Measurements from ENCODE around the gene CD40LG. TPM values are rescaled to one million over a fixed set of nuclear protein-coding genes. Genes with fewer than 3 reads are reported as not detected.

The CD40LG gene
- not detected in 2 replicates for polyA plus RNA-seq (2014; cell fraction: cytosol; rRNA removed)
- polyA plus RNA-seq (2014; cell fraction: nucleus; rRNA removed), result not detected in 2 replicates

DNA sequence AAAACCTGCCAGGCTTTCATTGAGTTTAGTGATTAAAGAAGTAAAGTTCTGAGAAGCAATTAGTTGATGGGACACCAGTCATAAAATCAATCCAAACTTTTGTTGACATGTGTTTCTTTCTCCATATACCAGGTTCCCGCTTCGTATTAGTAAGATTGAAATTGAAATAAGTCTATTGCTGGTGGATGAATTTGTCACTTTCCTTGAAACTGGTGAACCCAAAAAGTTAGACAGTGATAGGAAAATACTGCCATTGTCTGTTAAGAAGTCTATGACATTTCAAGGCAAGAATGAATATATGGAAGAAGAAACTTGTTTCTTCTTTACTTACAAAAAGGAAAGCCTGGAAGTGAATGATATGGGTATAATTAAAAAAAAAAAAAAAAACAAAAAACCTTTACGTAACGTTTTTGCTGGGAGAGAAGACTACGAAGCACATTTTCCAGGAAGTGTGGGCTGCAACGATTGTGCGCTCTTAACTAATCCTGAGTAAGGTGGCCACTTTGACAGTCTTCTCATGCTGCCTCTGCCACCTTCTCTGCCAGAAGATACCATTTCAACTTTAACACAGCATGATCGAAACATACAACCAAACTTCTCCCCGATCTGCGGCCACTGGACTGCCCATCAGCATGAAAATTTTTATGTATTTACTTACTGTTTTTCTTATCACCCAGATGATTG is at the start of gene CD40LG:
CD40LG (plus strand) TSS at position 482 of the 684 bp plus-strand sequence; CDS start at position 573, 91 bp downstream.
- no peak for DNase-seq (ENCODE audit: low spot score)

- DNase-seq (ENCODE audit: low spot score), result no peak
Observed at GRCh38 chrX:136598631-136599030, 49.3 kb upstream of the CD40LG start.

- DNase-seq (ENCODE audit: low spot score), result no peak
Observed at GRCh38 chrX:136600059-136600458, 47.9 kb upstream of the CD40LG start.

- no peak for DNase-seq (ENCODE audit: low spot score)
Observed at GRCh38 chrX:136607236-136607635, 40.7 kb upstream of the CD40LG start.

GRCh38 chrX:136608295-136608933 is 39.5 kb upstream of the CD40LG start:
- DNase-seq (ENCODE audit: low spot score), result no peak

DNA sequence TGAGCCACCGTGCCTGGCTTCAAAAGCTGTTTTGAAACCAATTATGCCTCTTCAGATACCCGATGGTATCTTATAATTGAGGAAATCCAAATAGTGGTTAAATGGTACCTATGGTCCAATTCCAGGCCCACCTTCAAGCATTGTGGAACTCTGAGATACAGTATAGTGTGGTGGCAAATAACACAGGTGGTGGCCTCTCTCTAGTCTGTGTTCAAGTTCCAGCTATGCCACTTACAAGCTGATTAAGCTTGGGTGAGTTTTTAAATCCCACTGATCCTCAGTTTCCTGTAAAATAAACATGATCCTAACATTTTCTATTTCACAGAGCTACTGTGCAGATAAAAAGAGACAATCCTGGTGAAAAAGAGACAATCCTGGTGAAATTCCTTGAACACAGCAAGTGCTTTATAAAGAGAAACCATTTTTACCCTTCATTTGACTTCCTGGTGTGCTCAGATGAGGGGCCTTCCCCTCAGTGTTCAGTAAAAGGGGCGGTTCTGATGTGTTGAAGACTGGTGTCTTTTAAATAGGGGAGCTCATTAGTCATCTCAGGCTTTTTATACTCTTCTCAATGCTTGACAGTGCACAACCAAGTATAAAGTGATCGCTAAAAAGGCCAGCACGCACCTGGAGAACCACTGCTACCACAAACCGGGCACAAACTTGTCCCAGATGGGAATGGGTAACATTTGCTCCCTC is 30.8 kb upstream of the CD40LG start:
- no peak for DNase-seq (ENCODE audit: low spot score)

DNA sequence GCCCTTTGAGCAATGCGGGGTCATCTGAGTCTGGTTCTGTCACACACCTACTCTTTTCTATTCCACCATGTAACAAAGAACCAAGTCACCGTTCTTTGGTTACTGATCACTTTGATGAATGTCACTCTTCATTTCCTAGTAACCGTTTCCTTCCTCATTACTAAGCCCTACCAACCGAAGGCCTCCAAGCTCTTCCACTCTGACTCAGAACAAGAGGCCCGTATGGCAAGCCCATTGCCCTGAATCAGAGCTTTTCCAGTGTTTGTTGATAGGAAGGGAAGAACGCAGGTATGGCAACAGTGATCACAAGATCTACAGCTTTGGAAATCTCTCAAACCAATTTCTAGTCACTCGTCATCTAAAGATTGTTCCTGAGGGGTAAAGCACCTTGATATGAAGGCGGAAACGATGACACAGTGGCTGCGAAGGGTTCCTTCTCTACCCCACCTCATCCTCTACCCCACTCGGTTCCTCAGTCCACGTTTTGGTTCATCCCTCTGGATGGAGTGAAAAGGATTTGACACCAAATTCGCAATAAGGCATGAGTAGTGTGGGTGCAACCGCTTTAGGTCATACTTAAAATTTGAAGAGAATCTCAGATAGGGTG is 28.0 kb upstream of the CD40LG start:
- no peak for DNase-seq (ENCODE audit: low spot score)

- no peak for DNase-seq (ENCODE audit: low spot score)
Observed at GRCh38 chrX:136620780-136621179, 27.2 kb upstream of the CD40LG start.

- DNase-seq (ENCODE audit: low spot score), result no peak
Observed at GRCh38 chrX:136622568-136622967, 25.4 kb upstream of the CD40LG start.

DNA sequence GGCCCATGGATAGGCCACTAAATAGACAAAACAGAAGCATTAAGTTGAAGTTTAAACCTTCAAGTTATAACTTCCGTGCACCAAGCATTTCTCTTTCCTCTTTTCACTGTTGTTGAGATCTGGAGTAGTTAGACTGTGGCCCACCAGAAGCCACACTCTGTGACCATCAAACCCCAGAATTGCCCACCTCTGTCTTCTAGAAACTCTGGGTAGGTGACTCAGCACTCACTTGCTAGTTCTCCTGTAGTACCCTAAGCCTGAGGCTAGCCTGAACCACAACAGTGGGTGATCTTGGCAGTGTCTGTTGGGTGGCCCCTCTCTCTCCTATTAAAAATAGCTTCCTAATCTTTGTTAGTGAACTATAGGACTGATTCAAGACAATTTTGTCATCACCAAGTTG is 24.6 kb upstream of the CD40LG start:
- DNase-seq (ENCODE audit: low spot score), result no peak

DNA sequence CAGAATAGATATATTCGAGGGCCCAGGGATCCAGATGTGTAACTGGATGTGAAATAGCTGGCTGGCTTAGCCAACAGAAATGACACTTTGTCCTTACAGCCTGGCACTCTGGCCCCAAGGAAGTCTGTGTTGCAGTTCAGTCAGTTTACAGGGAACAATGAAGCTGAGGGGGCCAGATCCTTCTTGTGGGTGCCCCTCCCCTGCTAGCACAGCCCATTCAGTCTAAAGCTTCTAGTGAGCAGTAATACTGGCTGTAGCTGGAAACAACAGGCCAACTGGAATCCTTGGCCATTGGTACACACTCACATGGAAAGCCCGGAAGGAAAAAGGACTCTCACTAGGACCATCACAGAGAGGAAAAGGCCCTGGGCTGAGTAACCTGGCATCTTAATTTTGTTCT is 22.7 kb upstream of the CD40LG start:
- DNase-seq (ENCODE audit: low spot score), result no peak

DNA sequence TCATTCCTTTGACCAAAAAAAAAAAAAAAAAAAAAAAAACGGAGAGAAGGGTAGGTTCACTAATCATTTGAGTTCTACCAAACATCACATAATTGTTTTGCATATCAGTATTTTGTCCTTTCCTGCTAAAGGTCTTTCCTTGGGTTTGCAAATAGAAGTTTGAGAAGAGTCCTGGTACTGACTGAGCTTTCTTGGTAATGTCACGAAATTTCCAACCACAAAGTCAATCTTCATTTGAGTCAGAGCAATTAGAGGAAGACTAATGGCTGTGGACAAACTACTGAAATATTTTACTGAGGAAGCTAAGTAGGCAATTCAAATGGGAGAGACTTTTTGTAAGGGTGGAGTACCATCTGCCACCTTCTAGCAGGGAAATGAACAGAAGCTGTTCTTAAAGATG is 21.7 kb upstream of the CD40LG start:
- no peak for DNase-seq (ENCODE audit: low spot score)

GRCh38 chrX:136626891-136627290 is 21.1 kb upstream of the CD40LG start:
- no peak for DNase-seq (ENCODE audit: low spot score)

DNA sequence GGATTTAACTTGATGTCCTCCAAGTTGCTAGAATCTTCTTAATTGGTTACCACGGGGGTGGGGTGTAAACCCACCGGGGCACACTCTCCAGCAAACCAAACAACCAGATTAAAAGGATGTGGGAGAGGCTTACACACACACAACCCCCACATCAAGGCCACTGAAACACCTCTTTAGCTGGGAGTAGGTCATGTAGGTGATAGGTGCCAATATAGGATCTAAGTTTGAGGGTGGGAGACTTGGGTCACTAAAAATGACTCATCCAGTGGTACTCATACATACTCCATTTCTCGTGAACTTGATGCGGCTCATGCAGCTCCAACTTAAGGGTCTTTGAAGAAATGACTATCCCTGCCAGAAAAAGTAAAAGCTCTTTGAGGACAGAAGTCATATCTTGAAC is 20.5 kb upstream of the CD40LG start:
- DNase-seq (ENCODE audit: low spot score), result no peak

DNA sequence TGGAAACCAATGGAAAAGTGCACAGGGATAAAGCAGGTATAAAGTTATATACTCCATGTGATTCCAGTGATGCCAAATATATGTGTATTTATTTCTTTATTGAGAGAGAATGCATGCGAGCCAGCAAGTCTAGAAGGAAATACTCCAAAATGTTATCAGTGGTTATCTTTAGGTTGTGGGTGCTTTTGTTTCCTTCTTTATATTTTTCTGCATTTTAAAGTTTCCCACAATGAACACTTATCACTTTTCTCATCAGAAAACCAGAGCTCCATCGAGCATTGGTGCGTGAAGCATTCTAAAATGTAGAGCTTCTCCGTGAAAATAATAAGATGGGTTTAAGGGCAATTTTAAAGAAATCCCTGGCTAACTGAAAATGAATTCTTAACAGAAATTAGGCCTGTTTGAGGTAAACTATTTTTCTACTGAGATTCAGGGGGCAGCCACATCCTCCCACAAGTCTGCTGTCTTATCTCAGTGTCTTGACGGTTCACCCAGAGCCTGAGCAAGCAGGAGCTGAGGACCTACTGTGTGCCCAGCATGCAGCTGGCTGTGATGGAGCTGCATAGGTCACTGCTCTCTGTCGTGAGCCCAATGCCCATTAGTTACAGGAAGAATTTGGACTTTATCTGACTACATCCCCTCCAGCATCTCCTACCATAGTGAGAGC is 18.7 kb upstream of the CD40LG start:
- no peak for DNase-seq (ENCODE audit: low spot score)

DNA sequence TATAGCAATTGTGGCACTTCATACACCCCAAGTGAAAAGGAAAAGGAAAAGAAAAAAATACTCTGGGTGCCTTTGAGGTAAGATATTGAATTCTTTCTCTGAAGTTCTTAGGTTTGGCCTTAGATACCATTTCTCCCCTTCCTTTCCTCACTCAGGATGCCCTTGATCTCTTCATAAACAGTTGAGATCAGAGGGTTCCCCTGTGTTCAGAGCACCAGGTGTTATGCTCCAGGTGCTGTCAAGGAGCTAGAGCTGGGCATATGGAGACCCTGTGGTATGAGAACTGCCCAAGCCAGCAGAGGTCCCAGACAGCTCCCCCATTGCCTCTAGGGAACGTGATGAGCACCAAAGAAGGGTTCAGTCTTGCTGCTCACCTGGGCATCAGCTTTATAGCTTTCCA is 17.1 kb upstream of the CD40LG start:
- DNase-seq (ENCODE audit: low spot score), result no peak

GRCh38 chrX:136635235-136635634 is 12.7 kb upstream of the CD40LG start:
- no peak for DNase-seq (ENCODE audit: low spot score)

DNA sequence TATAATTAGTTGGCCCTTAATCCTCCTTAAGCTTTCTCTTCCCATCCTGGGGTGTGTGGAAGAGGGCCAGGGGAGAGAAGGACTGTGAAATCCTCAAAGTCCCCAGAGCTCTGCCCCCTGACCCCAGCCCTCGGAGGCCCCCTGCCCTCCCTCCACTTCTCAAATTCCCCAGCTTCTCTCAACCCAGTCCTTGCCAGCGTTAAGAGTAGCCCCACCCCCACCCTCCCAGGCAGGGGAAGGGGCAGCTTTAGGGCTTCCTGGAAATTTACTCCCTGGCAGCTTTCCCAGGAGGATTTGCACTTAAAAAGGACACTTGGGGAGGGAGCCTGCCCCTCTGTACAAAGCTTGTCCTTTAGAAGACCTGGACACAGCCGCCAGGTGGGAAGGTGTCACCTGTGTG is 11.8 kb upstream of the CD40LG start:
- no peak for DNase-seq (ENCODE audit: low spot score)

GRCh38 chrX:136639506-136640176 is 8.3 kb upstream of the CD40LG start:
- DNase-seq (ENCODE audit: low spot score), result no peak

- no peak for DNase-seq (ENCODE audit: low spot score)
Observed at GRCh38 chrX:136643243-136643642, 4.7 kb upstream of the CD40LG start.

- no peak for DNase-seq (ENCODE audit: low spot score)
Observed at GRCh38 chrX:136646602-136647239, 1.2 kb upstream of the CD40LG start.

Data from SK-N-DZ (cell line).